MCF 10A (cell line): ENCODE measurements around the gene RPTOR. TPM values are rescaled to one million over a fixed set of nuclear protein-coding genes. Genes with fewer than 3 reads are reported as not detected.

Experiments used
- BruUV-seq: library from RNA; stranded (reverse); fragments of 400-500 nt; replicated peaks from 2 replicates; lab custom pipeline; 2021; lab: Mats Ljungman, UMichigan
- CTCF ChIA-PET: fragments of 300-600 bp; sonication (Branson Sonifier 250); formaldehyde crosslinking; extraction: SDS; loops from one replicate; lab custom pipeline; 2021; ENCODE audit warnings: antibody characterized with exemption, inconsistent platforms; lab: Yijun Ruan, JAX
- POLR2A ChIA-PET: fragments of 300-600, 350-650 bp; sonication (Branson Sonifier 250); formaldehyde crosslinking; extraction: SDS; loops from one replicate; lab custom pipeline; 2020; ENCODE audit warnings: antibody characterized with exemption, inconsistent platforms; lab: Yijun Ruan, JAX
- DNase-seq: peaks from one replicate; pipeline ENCODE4 v3.0.0-alpha.2; 2018; ENCODE audit not compliant: unreplicated experiment
- H3K27ac Mint-ChIP-seq: one replicate; pipeline ENCODE4 v1.8.0; 2022; ENCODE audit warnings: mild to moderate bottlenecking, low read depth, mixed read lengths; ENCODE audit not compliant: unreplicated experiment
- H3K27me3 Mint-ChIP-seq: one replicate; pipeline ENCODE4 v1.8.0; 2022; ENCODE audit warnings: mixed read lengths; ENCODE audit not compliant: insufficient read depth, unreplicated experiment
- H3K36me3 Mint-ChIP-seq: one replicate; pipeline ENCODE4 v1.8.0; 2022; ENCODE audit warnings: mild to moderate bottlenecking, moderate library complexity, mixed read lengths; ENCODE audit not compliant: insufficient read depth, unreplicated experiment
- H3K4me1 Mint-ChIP-seq: one replicate; pipeline ENCODE4 v1.8.0; 2022; ENCODE audit warnings: mixed read lengths; ENCODE audit not compliant: insufficient read depth, unreplicated experiment
- H3K4me3 Mint-ChIP-seq: one replicate; pipeline ENCODE4 v1.8.0; 2022; ENCODE audit warnings: mild to moderate bottlenecking, moderate library complexity, mixed read lengths; ENCODE audit not compliant: unreplicated experiment
- H3K9me3 Mint-ChIP-seq: one replicate; pipeline ENCODE4 v1.8.0; 2022; ENCODE audit warnings: mixed read lengths; ENCODE audit not compliant: unreplicated experiment
- intact Hi-C: fragments of 100-400 bp; cut with micrococcal nuclease; formaldehyde crosslinking; loops from 2 replicates; pipeline ENCODE4 v1.14.1; 2022
- total RNA-seq: library from RNA; stranded (reverse); gene quantifications from 2 replicates; pipeline ENCODE4 v1.2.3, GENCODE V29; 2022
- TF ChIP-seq, protein P1 (sequence below): fragments of 200-600 bp; IDR thresholded peaks from one replicate; pipeline ENCODE4 v1.8.0; 2022; ENCODE audit warnings: antibody characterized with exemption, mild to moderate bottlenecking; ENCODE audit not compliant: unreplicated experiment

Gene RPTOR
- total RNA-seq, 1 experiment from 2014 or later, result 41.3 TPM

- intact Hi-C loops, result loop anchor here (10.0 kb wide), 2 partner anchors 111 to 361 kb away; partner anchors contain the start of gene NPTX1
- Mint-ChIP-seq H3K27ac (no peak overlapping the region), H3K36me3 (peaks cover 21% of the 10 kb centered on the region)
These were observed 291.4 kb downstream of the RPTOR start for GRCh38 chr17:80835816-80836657.

GRCh38 chr17:80836658-80836965, 292.0 kb downstream of the RPTOR start:
- H3K4me3 Mint-ChIP-seq, result no peak overlapping the region
- TF ChIP-seq, protein P1, sequence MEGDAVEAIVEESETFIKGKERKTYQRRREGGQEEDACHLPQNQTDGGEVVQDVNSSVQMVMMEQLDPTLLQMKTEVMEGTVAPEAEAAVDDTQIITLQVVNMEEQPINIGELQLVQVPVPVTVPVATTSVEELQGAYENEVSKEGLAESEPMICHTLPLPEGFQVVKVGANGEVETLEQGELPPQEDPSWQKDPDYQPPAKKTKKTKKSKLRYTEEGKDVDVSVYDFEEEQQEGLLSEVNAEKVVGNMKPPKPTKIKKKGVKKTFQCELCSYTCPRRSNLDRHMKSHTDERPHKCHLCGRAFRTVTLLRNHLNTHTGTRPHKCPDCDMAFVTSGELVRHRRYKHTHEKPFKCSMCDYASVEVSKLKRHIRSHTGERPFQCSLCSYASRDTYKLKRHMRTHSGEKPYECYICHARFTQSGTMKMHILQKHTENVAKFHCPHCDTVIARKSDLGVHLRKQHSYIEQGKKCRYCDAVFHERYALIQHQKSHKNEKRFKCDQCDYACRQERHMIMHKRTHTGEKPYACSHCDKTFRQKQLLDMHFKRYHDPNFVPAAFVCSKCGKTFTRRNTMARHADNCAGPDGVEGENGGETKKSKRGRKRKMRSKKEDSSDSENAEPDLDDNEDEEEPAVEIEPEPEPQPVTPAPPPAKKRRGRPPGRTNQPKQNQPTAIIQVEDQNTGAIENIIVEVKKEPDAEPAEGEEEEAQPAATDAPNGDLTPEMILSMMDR, result no peak
- no peak overlapping the region for H3K27ac Mint-ChIP-seq
- H3K4me1 Mint-ChIP-seq, result peaks cover 7% of the 10 kb centered on the region
- CTCF ChIA-PET, result no interaction called here
- no peak for DNase-seq
- POLR2A ChIA-PET, result no interaction called here
- H3K9me3 Mint-ChIP-seq, result no peaks in the 10 kb centered on the region
- intact Hi-C loops, result loop anchor here (10.0 kb wide), 2 partner anchors 112 to 362 kb away; partner anchors contain the start of gene NPTX1
- no peaks in the 10 kb centered on the region for H3K27me3 Mint-ChIP-seq
- peaks cover 18% of the 10 kb centered on the region for H3K36me3 Mint-ChIP-seq
- no TSS peak for BruUV-seq

More at GRCh38 chr17:80835816-80836657, 291.4 kb downstream of the RPTOR start:
- H3K9me3 Mint-ChIP-seq, result no peaks in the 10 kb centered on the region
- H3K4me3 Mint-ChIP-seq, result no peak overlapping the region
- H3K4me1 Mint-ChIP-seq, result peaks cover 7% of the 10 kb centered on the region
- no peak for DNase-seq
- POLR2A ChIA-PET, result no interaction called here
- CTCF ChIA-PET, result no interaction called here
- TF ChIP-seq, protein P1, result no peak
- H3K27me3 Mint-ChIP-seq, result no peaks in the 10 kb centered on the region
- no TSS peak for BruUV-seq

- TF ChIP-seq, protein P1, result no peak
- CTCF ChIA-PET, result no interaction called here
- intact Hi-C loops, result loop anchor here (10.0 kb wide), 2 partner anchors 112 to 362 kb away; partner anchors contain the start of gene NPTX1
These were observed 292.4 kb downstream of the RPTOR start for GRCh38 chr17:80836971-80837481.

DNA sequence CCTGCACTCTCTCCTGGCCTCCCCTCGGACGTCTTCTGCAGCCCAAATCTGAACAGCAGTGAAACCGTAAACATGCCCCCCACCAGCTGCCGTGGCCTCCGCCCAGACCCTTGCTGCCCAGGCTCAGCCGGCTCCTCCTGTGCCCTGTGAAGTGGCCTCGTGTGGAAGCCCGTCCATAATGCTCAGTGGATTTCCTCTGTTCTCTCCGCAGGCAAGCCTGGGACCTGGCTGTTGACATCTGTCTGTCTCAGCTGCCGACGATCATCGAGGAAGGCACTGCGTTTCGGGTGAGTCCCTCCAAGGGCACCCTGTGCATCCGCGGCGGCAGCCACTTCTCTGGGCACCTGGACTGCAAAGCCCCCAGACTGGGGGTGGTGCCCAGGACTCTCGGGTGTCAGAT, 293.1 kb downstream of the RPTOR start:
- H3K27me3 Mint-ChIP-seq, result no peaks in the 10 kb centered on the region
- no TSS peak for BruUV-seq
- ChIA-PET CTCF (no interaction called here), POLR2A (interaction anchor here (0.6 kb wide), 1 partner anchor 243 kb away, joined by 3 read pairs; no protein-coding TSS in a partner anchor)
- intact Hi-C loops, result loop anchor here (10.0 kb wide), 2 partner anchors 113 to 363 kb away; partner anchors contain the start of gene NPTX1
- no peak overlapping the region for H3K27ac Mint-ChIP-seq
- no peak for DNase-seq
- no peaks in the 10 kb centered on the region for H3K9me3 Mint-ChIP-seq
- TF ChIP-seq, protein P1, result no peak
- H3K36me3 Mint-ChIP-seq, result peaks cover 15% of the 10 kb centered on the region
- H3K4me3 Mint-ChIP-seq, result no peak overlapping the region
- peaks cover 4% of the 10 kb centered on the region for H3K4me1 Mint-ChIP-seq

More at GRCh38 chr17:80836971-80837481, 292.4 kb downstream of the RPTOR start:
- H3K4me3 Mint-ChIP-seq, result no peak overlapping the region
- no peak for DNase-seq
- H3K27ac Mint-ChIP-seq, result no peak overlapping the region
- no peaks in the 10 kb centered on the region for H3K9me3 Mint-ChIP-seq
- peaks cover 7% of the 10 kb centered on the region for H3K4me1 Mint-ChIP-seq
- peaks cover 15% of the 10 kb centered on the region for H3K36me3 Mint-ChIP-seq
- POLR2A ChIA-PET, result no interaction called here
- H3K27me3 Mint-ChIP-seq, result no peaks in the 10 kb centered on the region
- no TSS peak for BruUV-seq
